SK-N-SH (cell line): Measurements from ENCODE around the gene LSMEM2. TPM values are rescaled to one million over a fixed set of nuclear protein-coding genes. Genes with fewer than 3 reads are reported as not detected.

Source experiments
- CTCF ChIA-PET: fragments of 300-600, 350-600 bp; formaldehyde crosslinking; extraction: SDS; loops from one replicate; lab custom pipeline; 2021; lab: Yijun Ruan, JAX
- POLR2A ChIA-PET: fragments of 350-600 bp; sonication (Branson Sonifier 250); formaldehyde crosslinking; extraction: SDS; loops from one replicate; lab custom pipeline; 2020; ENCODE audit warnings: antibody characterized with exemption, inconsistent platforms; lab: Yijun Ruan, JAX
- DNase-seq: peaks from one replicate; pipeline ENCODE4 v3.0.0; 2012
- H2AFZ ChIP-seq: fragments of 200-600 bp; sonication (generic); 2 replicates; pipeline ENCODE4 v1.8.1; 2016; ENCODE audit warnings: antibody characterized with exemption, mild to moderate bottlenecking, low read depth
- H3F3A ChIP-seq: fragments of 200-600 bp; sonication (generic); replicated peaks from 2 replicates; pipeline ENCODE3; 2016; ENCODE audit warnings: antibody characterized with exemption, mild to moderate bottlenecking; ENCODE audit not compliant: insufficient read depth
- H3K27ac ChIP-seq, 2 experiments: fragments of 200-500 bp in 1 of 2; fragments of 200-600 bp in 1 of 2; sonication (Bioruptor generic) in 1 of 2; sonication (generic), shearing (Covaris generic) in 1 of 2; 2 replicates each; pipeline versions ENCODE4 v1.5.1 to v1.6.1; 2014 to 2016; ENCODE audit warnings: low read depth in 2 of 2, inconsistent platforms in 1 of 2, low read length in 1 of 2, mild to moderate bottlenecking in 1 of 2, mixed read lengths in 1 of 2
- H3K27me3 ChIP-seq: fragments of 200-600 bp; sonication (generic), shearing (Covaris generic); 2 replicates; pipeline ENCODE4 v1.6.1; 2016; ENCODE audit warnings: mixed run types; ENCODE audit not compliant: insufficient read depth
- H3K36me3 ChIP-seq, 2 experiments: fragments of 200-500 bp in 1 of 2; fragments of 200-600 bp in 1 of 2; sonication (Bioruptor generic) in 1 of 2; sonication (generic) in 1 of 2; replicated peaks in 1 of 2; 2 replicates each; pipeline versions ENCODE3 to v1.5.1; 2014 to 2016; ENCODE audit warnings: low read length in 1 of 2, mild to moderate bottlenecking in 1 of 2; ENCODE audit not compliant: insufficient read depth in 2 of 2, control insufficient read depth in 1 of 2
- H3K4me1 ChIP-seq, 2 experiments: fragments of 200-500 bp in 1 of 2; fragments of 200-600 bp in 1 of 2; sonication (Bioruptor generic) in 1 of 2; sonication (generic), shearing (Covaris generic) in 1 of 2; 2 replicates each; pipeline versions ENCODE4 v1.5.1 to v1.6.1; 2014 to 2016; ENCODE audit warnings: low read depth in 1 of 2, low read length in 1 of 2, mixed run types in 1 of 2; ENCODE audit not compliant: insufficient read depth in 2 of 2, control insufficient read depth in 1 of 2
- H3K4me2 ChIP-seq: fragments of 200-600 bp; sonication (generic), shearing (Covaris generic); 2 replicates; pipeline ENCODE4 v1.6.1; 2017; ENCODE audit warnings: mixed run types
- H3K4me3 ChIP-seq, 2 experiments: fragments of 200-500 bp in 1 of 2; fragments of 200-600 bp in 1 of 2; sonication (Bioruptor generic) in 1 of 2; sonication (generic), shearing (Covaris generic) in 1 of 2; 2 replicates each; pipeline versions ENCODE4 v1.5.1 to v1.8.1; 2014 to 2016; ENCODE audit warnings: low read depth in 2 of 2, inconsistent platforms in 1 of 2, low read length in 1 of 2, mild to moderate bottlenecking in 1 of 2, mixed read lengths in 1 of 2, moderate library complexity in 1 of 2
- H3K79me2 ChIP-seq: fragments of 200-600 bp; sonication (generic); 2 replicates; pipeline ENCODE4 v1.8.1; 2017; ENCODE audit warnings: mild to moderate bottlenecking; ENCODE audit not compliant: insufficient read depth
- H3K9ac ChIP-seq: fragments of 200-600 bp; sonication (generic); 2 replicates; pipeline ENCODE4 v1.6.1; 2017; ENCODE audit warnings: mixed run types
- H3K9me2 ChIP-seq: fragments of 200-600 bp; sonication (generic); 2 replicates; pipeline ENCODE4 v1.6.1; 2017; ENCODE audit warnings: mixed run types
- H3K9me3 ChIP-seq: fragments of 200-600 bp; sonication (generic); 2 replicates; pipeline ENCODE4 v1.6.1; 2017; ENCODE audit warnings: mixed run types, mild to moderate bottlenecking, moderate library complexity
- H4K20me1 ChIP-seq: fragments of 200-600 bp; sonication (generic); 2 replicates; pipeline ENCODE4 v1.6.1; 2017; ENCODE audit warnings: mild to moderate bottlenecking, mixed run types; ENCODE audit not compliant: insufficient read depth
- EZH2phosphoT487 ChIP-seq: fragments of 200-600 bp; sonication (generic); IDR thresholded peaks from 2 replicates; pipeline ENCODE4 v1.6.1; 2017; ENCODE audit warnings: low read depth, mixed run types, mild to moderate bottlenecking, antibody characterized with exemption, moderate library complexity, borderline replicate concordance
- FOSL2 ChIP-seq: IDR thresholded peaks from 2 replicates; pipeline ENCODE4 v1.4.0; 2012; ENCODE audit warnings: low read depth, mild to moderate bottlenecking, moderate library complexity, borderline replicate concordance
- FOXM1 ChIP-seq: IDR thresholded peaks from 2 replicates; pipeline ENCODE4 v1.4.0; 2012; ENCODE audit warnings: low read depth, mild to moderate bottlenecking
- GABPA ChIP-seq: IDR thresholded peaks from 2 replicates; pipeline ENCODE4 v1.4.0; 2012; ENCODE audit warnings: low read depth, mild to moderate bottlenecking
- JUND ChIP-seq: IDR thresholded peaks from 2 replicates; pipeline ENCODE4 v1.4.0; 2012
- RAD21 ChIP-seq: IDR thresholded peaks from 2 replicates; pipeline ENCODE4 v1.6.1; 2012; ENCODE audit warnings: mild to moderate bottlenecking, low read length
- RFX5 ChIP-seq: IDR thresholded peaks from 2 replicates; pipeline ENCODE4 v1.6.1; 2012; ENCODE audit warnings: mild to moderate bottlenecking, improper control_type of control experiment, low read length
- SIN3A ChIP-seq: IDR thresholded peaks from 2 replicates; pipeline ENCODE4 v1.6.1; 2012; ENCODE audit warnings: low read depth, mild to moderate bottlenecking, low read length, moderate library complexity, borderline replicate concordance
- TAF1 ChIP-seq: IDR thresholded peaks from 2 replicates; pipeline ENCODE4 v1.6.1; 2012; ENCODE audit warnings: low read depth, mild to moderate bottlenecking, low read length, moderate library complexity, borderline replicate concordance
- YY1 ChIP-seq: IDR thresholded peaks from 2 replicates; pipeline ENCODE4 v1.4.0; 2012; ENCODE audit warnings: low read depth, mild to moderate bottlenecking
- WGBS: methylation state at CpG from one replicate; pipeline ENCODE4 v1.1.6; 2017; ENCODE audit warnings: low lambda C conversion rate; 5-methylcytosine and 5-hydroxymethylcytosine counted together
- polyA plus RNA-seq, 3 experiments: library from polyadenylated mRNA; depleted of rRNA; stranded (reverse); fragments of >200 nt; gene quantifications; 2 replicates each; pipeline ENCODE4 v1.2.3, GENCODE V29; 2012
- TF ChIP-seq, protein P1 (sequence below): IDR thresholded peaks from 2 replicates; pipeline ENCODE4 v1.6.1; 2012; ENCODE audit warnings: mild to moderate bottlenecking, low read depth, low read length, moderate library complexity
- TF ChIP-seq, protein P2 (sequence below): IDR thresholded peaks from 2 replicates; pipeline ENCODE4 v1.4.0; 2012; ENCODE audit warnings: low read depth, borderline replicate concordance

Gene LSMEM2
- polyA plus RNA-seq, 1 of the 3 experiments (the other 2 are of a cell fraction) = 0.03 TPM

DNA sequence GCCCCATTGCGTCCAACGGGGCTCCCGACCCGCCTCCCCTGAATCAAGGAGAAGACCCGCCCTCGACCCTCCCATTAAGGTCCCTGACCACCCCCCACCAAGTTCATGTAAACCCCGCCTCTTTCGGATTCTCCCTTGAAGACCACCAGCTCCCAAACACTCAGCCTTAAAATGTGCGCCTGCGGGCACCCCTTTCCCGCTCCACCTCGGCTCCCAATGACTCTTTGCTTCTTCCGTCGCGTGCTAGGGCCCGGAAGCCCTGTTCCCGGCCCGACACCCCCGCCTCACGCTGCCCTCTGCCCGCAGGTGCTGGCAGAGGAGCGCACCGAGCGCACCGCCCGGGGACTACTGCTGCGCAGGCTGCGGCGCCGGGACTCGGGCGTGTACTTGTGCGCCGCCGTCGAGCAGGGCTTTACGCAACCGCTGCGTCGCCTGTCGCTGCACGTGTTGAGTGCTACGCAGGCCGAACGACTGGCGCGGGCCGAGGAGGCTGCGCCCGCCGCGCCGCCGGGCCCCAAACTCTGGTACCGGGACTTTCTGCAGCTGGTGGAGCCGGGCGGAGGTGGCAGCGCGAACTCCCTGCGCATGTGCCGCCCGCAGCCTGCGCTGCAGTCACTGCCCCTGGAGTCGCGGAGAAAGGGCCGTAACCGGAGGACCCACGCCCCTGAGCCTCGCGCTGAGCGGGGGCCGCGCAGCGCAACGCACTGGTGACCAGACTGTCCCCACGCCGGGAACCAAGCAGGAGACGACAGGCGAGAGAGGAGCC, 2.7 kb upstream of the LSMEM2 start (continued):
- no peak for TF ChIP-seq SIN3A
- TF ChIP-seq RFX5 = no peak

DNA sequence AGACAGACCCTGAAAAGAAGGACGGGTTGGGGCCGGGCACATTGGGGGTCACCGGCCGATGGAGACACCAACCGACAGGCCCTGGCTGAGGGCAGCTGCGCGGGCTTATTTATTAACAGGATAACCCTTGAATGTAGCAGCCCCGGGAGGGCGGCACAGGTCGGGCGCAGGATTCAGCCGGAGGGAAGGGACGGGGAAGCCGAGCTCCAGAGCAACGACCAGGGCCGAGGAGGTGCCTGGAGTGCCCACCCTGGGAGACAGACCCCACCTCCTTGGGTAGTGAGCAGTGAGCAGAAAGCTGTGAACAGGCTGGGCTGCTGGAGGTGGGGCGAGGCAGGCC, 2.2 kb upstream of the LSMEM2 start:
- H3K27ac ChIP-seq = no peak overlapping the region
- H4K20me1 ChIP-seq = no peaks in the 10 kb centered on the region
- H3K36me3 ChIP-seq = no peaks in the 10 kb centered on the region
- H3K27me3 ChIP-seq = 0 out of 2 replicates have a peak, but pooled peaks cover 16% of the 10 kb centered on the region
- no peaks in the 10 kb centered on the region for H3K9me3 ChIP-seq
- peaks cover 0 to 11% of the 10 kb centered on the region in 2 experiments; a peak in 1 of 4 replicates for H3K4me1 ChIP-seq
- TF ChIP-seq TAF1 (no peak), FOSL2 (no peak), YY1 (no peak), EZH2phosphoT487 (no peak), GABPA (no peak), RAD21 (no peak), JUND (no peak), FOXM1 (no peak)
- TF ChIP-seq, protein P1, sequence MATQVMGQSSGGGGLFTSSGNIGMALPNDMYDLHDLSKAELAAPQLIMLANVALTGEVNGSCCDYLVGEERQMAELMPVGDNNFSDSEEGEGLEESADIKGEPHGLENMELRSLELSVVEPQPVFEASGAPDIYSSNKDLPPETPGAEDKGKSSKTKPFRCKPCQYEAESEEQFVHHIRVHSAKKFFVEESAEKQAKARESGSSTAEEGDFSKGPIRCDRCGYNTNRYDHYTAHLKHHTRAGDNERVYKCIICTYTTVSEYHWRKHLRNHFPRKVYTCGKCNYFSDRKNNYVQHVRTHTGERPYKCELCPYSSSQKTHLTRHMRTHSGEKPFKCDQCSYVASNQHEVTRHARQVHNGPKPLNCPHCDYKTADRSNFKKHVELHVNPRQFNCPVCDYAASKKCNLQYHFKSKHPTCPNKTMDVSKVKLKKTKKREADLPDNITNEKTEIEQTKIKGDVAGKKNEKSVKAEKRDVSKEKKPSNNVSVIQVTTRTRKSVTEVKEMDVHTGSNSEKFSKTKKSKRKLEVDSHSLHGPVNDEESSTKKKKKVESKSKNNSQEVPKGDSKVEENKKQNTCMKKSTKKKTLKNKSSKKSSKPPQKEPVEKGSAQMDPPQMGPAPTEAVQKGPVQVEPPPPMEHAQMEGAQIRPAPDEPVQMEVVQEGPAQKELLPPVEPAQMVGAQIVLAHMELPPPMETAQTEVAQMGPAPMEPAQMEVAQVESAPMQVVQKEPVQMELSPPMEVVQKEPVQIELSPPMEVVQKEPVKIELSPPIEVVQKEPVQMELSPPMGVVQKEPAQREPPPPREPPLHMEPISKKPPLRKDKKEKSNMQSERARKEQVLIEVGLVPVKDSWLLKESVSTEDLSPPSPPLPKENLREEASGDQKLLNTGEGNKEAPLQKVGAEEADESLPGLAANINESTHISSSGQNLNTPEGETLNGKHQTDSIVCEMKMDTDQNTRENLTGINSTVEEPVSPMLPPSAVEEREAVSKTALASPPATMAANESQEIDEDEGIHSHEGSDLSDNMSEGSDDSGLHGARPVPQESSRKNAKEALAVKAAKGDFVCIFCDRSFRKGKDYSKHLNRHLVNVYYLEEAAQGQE = no peak
- TF ChIP-seq, protein P2, sequence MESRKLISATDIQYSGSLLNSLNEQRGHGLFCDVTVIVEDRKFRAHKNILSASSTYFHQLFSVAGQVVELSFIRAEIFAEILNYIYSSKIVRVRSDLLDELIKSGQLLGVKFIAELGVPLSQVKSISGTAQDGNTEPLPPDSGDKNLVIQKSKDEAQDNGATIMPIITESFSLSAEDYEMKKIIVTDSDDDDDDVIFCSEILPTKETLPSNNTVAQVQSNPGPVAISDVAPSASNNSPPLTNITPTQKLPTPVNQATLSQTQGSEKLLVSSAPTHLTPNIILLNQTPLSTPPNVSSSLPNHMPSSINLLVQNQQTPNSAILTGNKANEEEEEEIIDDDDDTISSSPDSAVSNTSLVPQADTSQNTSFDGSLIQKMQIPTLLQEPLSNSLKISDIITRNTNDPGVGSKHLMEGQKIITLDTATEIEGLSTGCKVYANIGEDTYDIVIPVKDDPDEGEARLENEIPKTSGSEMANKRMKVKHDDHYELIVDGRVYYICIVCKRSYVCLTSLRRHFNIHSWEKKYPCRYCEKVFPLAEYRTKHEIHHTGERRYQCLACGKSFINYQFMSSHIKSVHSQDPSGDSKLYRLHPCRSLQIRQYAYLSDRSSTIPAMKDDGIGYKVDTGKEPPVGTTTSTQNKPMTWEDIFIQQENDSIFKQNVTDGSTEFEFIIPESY = no peak
- H3K4me3 ChIP-seq = no peak overlapping the region
- peaks cover 10% of the 10 kb centered on the region for H3F3A ChIP-seq
- 89% methylated on average over 12 of the region's 17 CpGs for WGBS
- POLR2A ChIA-PET = no interaction called here
- H3K79me2 ChIP-seq = no peaks in the 10 kb centered on the region
- no peak overlapping the region for H3K9ac ChIP-seq
- no peak overlapping the region for H2AFZ ChIP-seq
- DNase-seq = no peak
- CTCF ChIA-PET = interaction anchor here (1.0 to 12.2 kb wide), 6 partner anchors 22 to 156 kb away, joined by 3 to 206 read pairs (median 14); partner anchors contain the start of genes GNAT1, HYAL3 and NAA80
- H3K4me2 ChIP-seq = no peak overlapping the region
- no peaks in the 10 kb centered on the region for H3K9me2 ChIP-seq
